GM23338 (cell line): ENCODE measurements around the gene GLA. TPM values are rescaled to one million over a fixed set of nuclear protein-coding genes. Genes with fewer than 3 reads are reported as not detected.

Experiments
- ATAC-seq: fragments of 200-7000 bp; cut with Tn5 transposase; 3 replicates; pipeline ENCODE4 v1.9.1; 2020
- DNase-seq: peaks from one replicate; pipeline ENCODE4 v3.0.0-alpha.2; 2015; ENCODE audit warnings: low spot score
- H2AFZ ChIP-seq: fragments of 200-600 bp; sonication (generic); 2 replicates; pipeline ENCODE4 v1.8.0; 2016; ENCODE audit warnings: antibody characterized with exemption, mild to moderate bottlenecking, moderate library complexity
- H3F3A ChIP-seq: fragments of 200-600 bp; sonication (generic); replicated peaks from 2 replicates; pipeline ENCODE4 v1.8.0; 2017; ENCODE audit warnings: antibody characterized with exemption, mixed run types, low read depth
- H3K27ac ChIP-seq: fragments of 200-600 bp; sonication (generic); 2 replicates; pipeline ENCODE4 v1.6.1; 2016; ENCODE audit warnings: low read depth
- H3K27me3 ChIP-seq: fragments of 200-600 bp; sonication (generic); 2 replicates; pipeline ENCODE4 v1.8.0; 2016; ENCODE audit warnings: mild to moderate bottlenecking, mixed run types, moderate library complexity; ENCODE audit not compliant: insufficient read depth
- H3K36me3 ChIP-seq: fragments of 200-600 bp; sonication (generic); 2 replicates; pipeline ENCODE4 v1.8.0; 2016; ENCODE audit warnings: mild to moderate bottlenecking; ENCODE audit not compliant: insufficient read depth
- H3K4me1 ChIP-seq: fragments of 200-600 bp; sonication (generic); 2 replicates; pipeline ENCODE4 v1.8.0; 2016; ENCODE audit warnings: mild to moderate bottlenecking, moderate library complexity; ENCODE audit not compliant: insufficient read depth
- H3K4me2 ChIP-seq: fragments of 200-600 bp; sonication (generic); 2 replicates; pipeline ENCODE4 v1.7.1; 2017; ENCODE audit warnings: mixed run types
- H3K4me3 ChIP-seq: fragments of 200-600 bp; sonication (generic); 2 replicates; pipeline ENCODE4 v1.6.1; 2016; ENCODE audit warnings: mixed run types
- H3K79me2 ChIP-seq: fragments of 200-600 bp; sonication (generic); replicated peaks from 2 replicates; pipeline ENCODE4 v1.8.0; 2017; ENCODE audit warnings: mild to moderate bottlenecking; ENCODE audit not compliant: insufficient read depth
- H3K9me2 ChIP-seq: fragments of 200-600 bp; sonication (generic); 2 replicates; pipeline ENCODE4 v1.8.0; 2017; ENCODE audit not compliant: insufficient read depth
- H4K20me1 ChIP-seq: fragments of 200-600 bp; sonication (generic); replicated peaks from 2 replicates; pipeline ENCODE4 v1.8.0; 2017; ENCODE audit warnings: mild to moderate bottlenecking; ENCODE audit not compliant: insufficient read depth
- H3K27ac Mint-ChIP-seq: 2 replicates; pipeline ENCODE4 v1.8.0; 2020; ENCODE audit warnings: inconsistent platforms, mild to moderate bottlenecking, moderate library complexity, mixed read lengths
- H3K27me3 Mint-ChIP-seq: 3 replicates; pipeline ENCODE4 v1.8.0; 2022; ENCODE audit warnings: low read depth, mild to moderate bottlenecking, moderate library complexity, mixed read lengths, inconsistent platforms; ENCODE audit not compliant: insufficient read depth, poor library complexity
- H3K36me3 Mint-ChIP-seq: 3 replicates; pipeline ENCODE4 v1.8.0; 2021; ENCODE audit warnings: low read depth, mild to moderate bottlenecking, inconsistent platforms, moderate library complexity, mixed read lengths
- H3K4me1 Mint-ChIP-seq: 3 replicates; pipeline ENCODE4 v1.8.0; 2020; ENCODE audit warnings: mild to moderate bottlenecking, inconsistent platforms, mixed read lengths
- H3K4me3 Mint-ChIP-seq: 3 replicates; pipeline ENCODE4 v1.8.0; 2021; ENCODE audit warnings: moderate library complexity, mild to moderate bottlenecking, inconsistent platforms, mixed read lengths
- H3K9me3 Mint-ChIP-seq: 3 replicates; pipeline ENCODE4 v1.8.0; 2020; ENCODE audit warnings: moderate library complexity, mild to moderate bottlenecking, inconsistent platforms, mixed read lengths
- CREB1 ChIP-seq: fragments of 250-450 bp; sonication (Bioruptor Pico); IDR thresholded peaks from 2 replicates; pipeline ENCODE4 v1.5.0; 2020; ENCODE audit warnings: low read depth, mild to moderate bottlenecking, moderate library complexity
- EZH2 ChIP-seq: fragments of 200-600 bp; sonication (generic); IDR thresholded peaks from one replicate; pipeline ENCODE4 v1.8.0; 2017; ENCODE audit warnings: antibody characterized with exemption, mild to moderate bottlenecking, low read depth; ENCODE audit not compliant: unreplicated experiment
- EZH2phosphoT487 ChIP-seq: fragments of 200-600 bp; sonication (generic); IDR thresholded peaks from one replicate; pipeline ENCODE4 v1.8.1; 2018; ENCODE audit warnings: antibody characterized with exemption; ENCODE audit not compliant: unreplicated experiment
- JUNB ChIP-seq: IDR thresholded peaks from one replicate; pipeline ENCODE4 v1.6.1; 2016; ENCODE audit warnings: antibody characterized with exemption; ENCODE audit not compliant: unreplicated experiment
- NANOG ChIP-seq: IDR thresholded peaks from 2 replicates; pipeline ENCODE4 v1.6.1; 2016; ENCODE audit warnings: antibody characterized with exemption, borderline replicate concordance
- STAT1 ChIP-seq: IDR thresholded peaks from one replicate; pipeline ENCODE4 v1.6.1; 2016; ENCODE audit warnings: antibody characterized with exemption; ENCODE audit not compliant: unreplicated experiment
- ZNF114 ChIP-seq: fragments of 250-450 bp; sonication (Bioruptor Pico); IDR thresholded peaks from 2 replicates; pipeline ENCODE4 v1.5.0; 2020; ENCODE audit warnings: mild to moderate bottlenecking, moderate library complexity
- ZNF331 ChIP-seq: fragments of 250-450 bp; sonication (Bioruptor Pico); IDR thresholded peaks from 2 replicates; pipeline ENCODE4 v1.5.0; 2020; ENCODE audit warnings: low read depth, mild to moderate bottlenecking, moderate library complexity
- polyA plus RNA-seq: library from polyadenylated mRNA; unstranded; fragments of >200 nt; fragmentation: Nextera tagmentation; extraction: Ambion mirVana; gene quantifications from 2 replicates; pipeline ENCODE4 v1.2.1, GENCODE V29; 2016
- total RNA-seq: library from RNA; depleted of rRNA; stranded (reverse); fragments of >200 nt; shearing (Covaris generic); gene quantifications from 2 replicates; pipeline ENCODE4 v1.2.3, GENCODE V29; 2014
- TF ChIP-seq, protein P1 (sequence below), 2 experiments: fragments of 200-600 bp in 1 of 2; sonication (generic) in 1 of 2; conservative IDR thresholded peaks; 2 replicates each; pipeline versions ENCODE4 v1.5.1 to v1.6.1; 2016 to 2017; ENCODE audit warnings: antibody characterized with exemption in 2 of 2, low read depth in 2 of 2, mild to moderate bottlenecking in 2 of 2, moderate library complexity in 1 of 2
- TF ChIP-seq, protein P2 (sequence below): IDR thresholded peaks from one replicate; pipeline ENCODE4 v1.6.1; 2018; ENCODE audit warnings: antibody characterized with exemption; ENCODE audit not compliant: unreplicated experiment

Gene GLA
- total and polyA plus RNA-seq, 2 experiments from 2014 or later = 34.7 to 44.4 TPM

DNA sequence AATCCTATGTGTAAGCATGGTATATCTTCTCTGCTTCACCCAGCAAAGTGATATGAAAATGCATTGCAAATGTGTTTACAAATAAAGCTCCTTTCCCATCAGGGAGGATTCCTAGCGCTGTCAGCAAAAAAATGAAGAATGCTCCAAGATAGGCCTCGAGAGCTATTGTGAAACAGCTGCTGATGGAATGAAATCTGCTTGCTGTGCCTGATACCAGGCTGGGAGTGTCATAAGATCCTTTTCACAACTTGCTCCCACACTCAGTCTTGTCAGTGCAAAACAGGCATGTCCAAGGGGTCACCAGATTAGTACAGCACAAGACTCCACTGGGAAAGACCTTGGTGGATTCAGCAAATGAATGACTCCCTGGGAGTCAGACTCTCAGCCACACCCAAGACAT, 34.4 kb upstream of the GLA start:
- no peaks in the 10 kb centered on the region for H3K4me1 ChIP-seq
- no peak overlapping the region for H3K4me2 ChIP-seq
- Mint-ChIP-seq H3K4me1 (no peaks in the 10 kb centered on the region), H3K9me3 (peaks cover 32% of the 10 kb centered on the region), H3K36me3 (peaks cover 69% of the 10 kb centered on the region), H3K27ac (no peak overlapping the region), H3K27me3 (no peaks in the 10 kb centered on the region), H3K4me3 (no peak overlapping the region)
- TF ChIP-seq ZNF114 (CRISPR knock-in tag) (no peak), NANOG (no peak), EZH2 (no peak), STAT1 (no peak), CREB1 (CRISPR knock-in tag) (no peak), JUNB (no peak), EZH2phosphoT487 (no peak)
- TF ChIP-seq, protein P1, sequence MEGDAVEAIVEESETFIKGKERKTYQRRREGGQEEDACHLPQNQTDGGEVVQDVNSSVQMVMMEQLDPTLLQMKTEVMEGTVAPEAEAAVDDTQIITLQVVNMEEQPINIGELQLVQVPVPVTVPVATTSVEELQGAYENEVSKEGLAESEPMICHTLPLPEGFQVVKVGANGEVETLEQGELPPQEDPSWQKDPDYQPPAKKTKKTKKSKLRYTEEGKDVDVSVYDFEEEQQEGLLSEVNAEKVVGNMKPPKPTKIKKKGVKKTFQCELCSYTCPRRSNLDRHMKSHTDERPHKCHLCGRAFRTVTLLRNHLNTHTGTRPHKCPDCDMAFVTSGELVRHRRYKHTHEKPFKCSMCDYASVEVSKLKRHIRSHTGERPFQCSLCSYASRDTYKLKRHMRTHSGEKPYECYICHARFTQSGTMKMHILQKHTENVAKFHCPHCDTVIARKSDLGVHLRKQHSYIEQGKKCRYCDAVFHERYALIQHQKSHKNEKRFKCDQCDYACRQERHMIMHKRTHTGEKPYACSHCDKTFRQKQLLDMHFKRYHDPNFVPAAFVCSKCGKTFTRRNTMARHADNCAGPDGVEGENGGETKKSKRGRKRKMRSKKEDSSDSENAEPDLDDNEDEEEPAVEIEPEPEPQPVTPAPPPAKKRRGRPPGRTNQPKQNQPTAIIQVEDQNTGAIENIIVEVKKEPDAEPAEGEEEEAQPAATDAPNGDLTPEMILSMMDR (conservative IDR thresholded peaks at IDR 0.05; ENCODE audit: low read depth in 2 of 2) = no peak
- TF ChIP-seq, protein P2, sequence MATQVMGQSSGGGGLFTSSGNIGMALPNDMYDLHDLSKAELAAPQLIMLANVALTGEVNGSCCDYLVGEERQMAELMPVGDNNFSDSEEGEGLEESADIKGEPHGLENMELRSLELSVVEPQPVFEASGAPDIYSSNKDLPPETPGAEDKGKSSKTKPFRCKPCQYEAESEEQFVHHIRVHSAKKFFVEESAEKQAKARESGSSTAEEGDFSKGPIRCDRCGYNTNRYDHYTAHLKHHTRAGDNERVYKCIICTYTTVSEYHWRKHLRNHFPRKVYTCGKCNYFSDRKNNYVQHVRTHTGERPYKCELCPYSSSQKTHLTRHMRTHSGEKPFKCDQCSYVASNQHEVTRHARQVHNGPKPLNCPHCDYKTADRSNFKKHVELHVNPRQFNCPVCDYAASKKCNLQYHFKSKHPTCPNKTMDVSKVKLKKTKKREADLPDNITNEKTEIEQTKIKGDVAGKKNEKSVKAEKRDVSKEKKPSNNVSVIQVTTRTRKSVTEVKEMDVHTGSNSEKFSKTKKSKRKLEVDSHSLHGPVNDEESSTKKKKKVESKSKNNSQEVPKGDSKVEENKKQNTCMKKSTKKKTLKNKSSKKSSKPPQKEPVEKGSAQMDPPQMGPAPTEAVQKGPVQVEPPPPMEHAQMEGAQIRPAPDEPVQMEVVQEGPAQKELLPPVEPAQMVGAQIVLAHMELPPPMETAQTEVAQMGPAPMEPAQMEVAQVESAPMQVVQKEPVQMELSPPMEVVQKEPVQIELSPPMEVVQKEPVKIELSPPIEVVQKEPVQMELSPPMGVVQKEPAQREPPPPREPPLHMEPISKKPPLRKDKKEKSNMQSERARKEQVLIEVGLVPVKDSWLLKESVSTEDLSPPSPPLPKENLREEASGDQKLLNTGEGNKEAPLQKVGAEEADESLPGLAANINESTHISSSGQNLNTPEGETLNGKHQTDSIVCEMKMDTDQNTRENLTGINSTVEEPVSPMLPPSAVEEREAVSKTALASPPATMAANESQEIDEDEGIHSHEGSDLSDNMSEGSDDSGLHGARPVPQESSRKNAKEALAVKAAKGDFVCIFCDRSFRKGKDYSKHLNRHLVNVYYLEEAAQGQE = no peak
- no peak overlapping the region for H3K4me3 ChIP-seq
- H4K20me1 ChIP-seq = no peaks in the 10 kb centered on the region
- no peaks in the 10 kb centered on the region for H3K27me3 ChIP-seq
- H3K36me3 ChIP-seq = no peaks in the 10 kb centered on the region
- DNase-seq = no peak
- no peak overlapping the region for H2AFZ ChIP-seq
- H3F3A ChIP-seq = no peaks in the 10 kb centered on the region
- H3K27ac ChIP-seq = no peak overlapping the region
- no peak for ATAC-seq
- H3K9me2 ChIP-seq = no peaks in the 10 kb centered on the region
- no peaks in the 10 kb centered on the region for H3K79me2 ChIP-seq

DNA sequence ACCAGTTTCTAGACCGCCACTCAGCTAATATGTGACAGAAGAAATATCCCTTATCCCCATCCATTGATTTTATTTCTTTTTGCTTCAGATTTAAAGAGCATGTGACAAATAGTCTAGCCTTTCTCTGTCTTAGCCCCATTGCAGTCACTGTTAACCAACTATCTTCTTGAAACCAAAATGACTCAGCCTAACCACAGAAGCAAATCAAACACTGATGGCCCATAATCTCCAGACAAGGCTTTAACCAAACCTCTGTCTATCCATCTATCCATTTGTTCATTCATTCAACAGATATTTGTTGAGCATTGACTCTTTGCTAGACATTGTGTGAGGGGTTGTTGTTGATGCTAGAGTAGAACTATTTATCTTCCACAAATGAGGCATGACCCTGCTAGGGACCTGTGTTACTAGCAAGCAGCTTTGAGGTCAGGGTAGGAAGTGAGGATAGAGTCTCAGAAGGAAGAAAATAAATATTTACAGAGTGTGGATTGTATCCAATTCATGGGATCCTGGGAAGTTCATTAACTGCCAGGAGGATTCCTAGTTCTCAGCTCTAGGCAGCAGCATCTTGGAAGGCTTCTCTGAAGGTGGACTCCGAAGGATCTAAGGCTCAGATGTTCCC, 22.8 kb upstream of the GLA start:
- H3K27ac Mint-ChIP-seq = no peak overlapping the region
- TF ChIP-seq STAT1 (no peak), EZH2phosphoT487 (no peak), ZNF331 (CRISPR knock-in tag) (no peak)
- Histone ChIP-seq H3K4me3 (no peak overlapping the region), H3K27me3 (no peaks in the 10 kb centered on the region), H2AFZ (no peak overlapping the region), H4K20me1 (no peaks in the 10 kb centered on the region), H3K4me2 (no peak overlapping the region), H3F3A (no peaks in the 10 kb centered on the region), H3K36me3 (0 out of 2 replicates have a peak, but pooled peaks cover 6% of the 10 kb centered on the region), H3K27ac (no peak overlapping the region), H3K9me2 (no peaks in the 10 kb centered on the region), H3K79me2 (no peaks in the 10 kb centered on the region), H3K4me1 (no peaks in the 10 kb centered on the region)
- no peak for ATAC-seq
- no peaks in the 10 kb centered on the region for H3K4me1 Mint-ChIP-seq
- H3K4me3 Mint-ChIP-seq = no peak overlapping the region
- no peaks in the 10 kb centered on the region for H3K27me3 Mint-ChIP-seq
- peaks cover 14% of the 10 kb centered on the region; the same call in 2 of the 3 replicates for H3K9me3 Mint-ChIP-seq
- no peak for DNase-seq
- H3K36me3 Mint-ChIP-seq = peaks cover 63% of the 10 kb centered on the region
